HG03354 (cell line): ENCODE data around the gene PXK.

Experiments used
- ATAC-seq: cut with Tn5 transposase; IDR thresholded peaks from one replicate; pipeline ENCODE4 v1.9.1; 2021; ENCODE audit warnings: mild to moderate bottlenecking; ENCODE audit not compliant: unreplicated experiment, poor library complexity, severe bottlenecking

The PXK gene

GRCh38 chr3:58377168-58377567 is 44.5 kb downstream of the PXK start:
- no peak for ATAC-seq

- no peak for ATAC-seq
Observed at GRCh38 chr3:58377750-58378149, 45.1 kb downstream of the PXK start.

DNA sequence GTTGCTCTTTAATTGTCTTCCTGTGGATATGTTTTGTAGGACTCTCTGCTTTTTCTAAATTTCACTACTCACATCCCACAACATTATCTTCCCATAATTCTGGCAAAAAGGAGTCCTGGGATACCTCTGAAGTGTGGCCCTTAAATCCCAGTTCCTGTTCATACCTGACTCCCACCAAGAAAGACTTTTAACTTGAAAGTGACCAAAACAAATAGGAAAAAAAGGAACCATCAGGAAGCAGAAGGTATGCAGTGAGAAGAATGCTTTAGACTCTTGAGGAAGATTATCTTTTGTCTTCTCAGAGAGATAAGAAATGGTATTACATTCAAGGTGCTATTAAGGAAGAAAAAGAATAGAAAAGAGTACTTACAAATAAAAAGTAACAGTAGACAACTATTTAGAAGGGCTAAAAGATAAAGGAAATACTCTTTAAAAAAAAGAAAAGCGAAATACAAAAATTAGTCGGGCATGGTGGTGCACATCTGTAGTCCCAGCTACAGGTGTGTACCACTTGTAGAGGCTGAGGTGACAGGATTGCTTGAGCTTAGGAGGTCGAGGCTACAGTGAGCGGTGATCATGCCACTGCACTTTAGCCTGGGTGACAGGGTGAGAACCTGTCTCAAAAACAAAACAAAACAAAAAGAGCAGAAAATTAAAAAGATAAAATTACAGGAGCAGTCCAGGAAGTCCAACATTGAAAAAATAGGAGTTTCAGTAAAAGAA is 46.8 kb downstream of the PXK start:
- ATAC-seq = no peak

- no peak for ATAC-seq
Observed at GRCh38 chr3:58383476-58383875, 50.8 kb downstream of the PXK start.

GRCh38 chr3:58383904-58384303 is 51.2 kb downstream of the PXK start:
- ATAC-seq = no peak

- no peak for ATAC-seq
Observed at GRCh38 chr3:58384381-58385090, 51.8 kb downstream of the PXK start.

- no peak for ATAC-seq
Observed at GRCh38 chr3:58386626-58387365, 54.1 kb downstream of the PXK start.

DNA sequence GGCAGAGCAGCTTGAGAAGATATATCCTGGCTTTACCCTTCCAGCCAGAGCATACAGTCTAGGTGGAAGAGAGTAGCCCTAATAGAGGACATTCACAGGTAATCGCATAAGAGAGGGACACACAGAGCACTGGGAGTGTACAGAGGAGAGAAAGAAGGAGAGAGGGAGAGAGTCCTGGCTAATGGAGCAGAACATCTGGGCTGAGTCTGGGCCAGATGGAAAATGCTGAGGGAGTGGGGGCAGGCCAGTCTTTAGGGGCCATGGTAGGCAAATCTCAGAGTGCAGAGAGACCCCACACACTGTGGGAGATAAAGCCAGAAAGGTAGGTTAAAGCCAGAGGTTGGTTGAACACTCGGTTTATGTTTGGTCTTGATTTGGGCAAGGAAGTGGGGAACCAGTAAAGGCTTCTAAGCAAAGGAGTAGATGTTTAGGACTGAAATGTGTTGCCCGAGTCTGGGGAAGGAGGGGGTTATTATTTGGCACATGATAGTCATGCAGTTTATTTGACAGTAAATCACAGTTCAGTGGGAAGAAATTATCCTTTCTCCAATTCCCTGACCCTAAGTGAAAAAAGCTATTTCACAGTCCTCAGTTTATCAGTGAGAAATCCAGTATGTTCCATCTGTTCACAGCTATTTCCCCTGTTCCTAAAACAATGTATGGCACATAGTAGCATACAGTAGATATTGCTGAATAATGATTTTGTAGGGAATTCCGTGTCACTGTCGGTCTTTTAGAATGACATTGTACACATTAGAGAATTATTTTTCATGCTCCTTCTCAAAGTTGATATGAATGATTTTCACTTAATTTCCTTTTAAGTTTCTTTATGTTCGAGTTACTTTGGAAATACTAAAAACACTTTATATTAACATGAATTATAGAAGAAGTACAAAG is 55.2 kb downstream of the PXK start:
- no peak for ATAC-seq

DNA sequence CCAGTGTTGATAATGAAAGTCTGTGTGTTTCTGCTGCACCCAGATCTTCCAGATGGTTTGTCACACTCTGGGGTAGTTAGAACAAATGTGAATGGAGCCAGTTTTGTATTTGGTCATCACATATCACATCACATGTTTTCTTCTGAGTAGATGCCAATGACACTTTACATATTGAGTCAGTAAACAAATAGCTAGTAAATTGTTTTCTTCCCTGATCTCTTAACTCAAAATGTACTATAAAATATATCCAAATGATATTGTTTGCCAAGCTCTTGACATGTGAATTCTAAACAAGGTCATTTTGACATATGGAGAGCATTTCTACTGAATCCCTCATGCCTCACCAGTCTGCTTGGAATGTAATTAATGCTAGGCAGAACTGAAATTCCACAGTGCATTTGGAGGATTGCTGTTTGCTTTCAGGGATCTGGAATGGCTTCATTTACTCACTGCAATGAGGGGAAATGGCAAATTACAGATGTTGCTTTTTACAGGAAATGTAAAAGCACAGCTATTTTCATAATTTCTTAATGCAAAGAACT is 55.9 kb downstream of the PXK start:
- no peak for ATAC-seq

DNA sequence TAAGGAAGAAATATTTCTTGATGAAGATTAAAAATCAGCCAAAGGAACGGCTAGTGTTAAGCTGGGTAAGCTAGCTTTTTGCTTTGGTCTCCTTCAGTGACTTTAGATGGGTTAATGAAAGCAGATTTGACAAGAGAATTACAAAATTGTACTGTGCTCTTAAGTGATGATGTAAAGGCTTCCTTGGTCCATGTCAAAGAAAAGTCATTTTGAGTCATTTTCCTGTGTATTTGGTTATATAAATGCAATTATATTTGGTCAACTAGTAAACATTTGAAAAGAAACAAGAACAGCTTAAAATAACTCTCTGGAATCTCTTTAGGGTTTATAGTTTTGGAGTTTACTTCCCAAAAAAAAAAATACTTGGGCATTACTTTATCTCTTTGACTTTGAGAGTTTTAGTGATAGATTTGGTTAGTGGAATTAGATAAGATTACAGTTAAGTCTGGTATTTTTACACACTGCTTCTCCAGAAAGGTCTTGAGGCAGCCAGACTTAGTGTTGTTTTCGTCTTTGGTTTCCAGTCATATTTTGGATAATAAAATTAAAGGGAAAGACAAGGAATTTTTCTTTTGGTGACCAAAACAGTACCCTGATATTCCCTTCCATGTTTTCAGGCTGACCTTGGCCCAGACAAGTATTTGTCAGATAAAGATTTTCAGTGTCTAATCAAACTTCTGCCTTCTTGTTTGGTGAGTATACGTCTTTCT is 58.6 kb downstream of the PXK start:
- no peak for ATAC-seq

GRCh38 chr3:58392181-58392580 is 59.5 kb downstream of the PXK start:
- no peak for ATAC-seq

GRCh38 chr3:58394339-58394738 is 61.6 kb downstream of the PXK start:
- no peak for ATAC-seq

DNA sequence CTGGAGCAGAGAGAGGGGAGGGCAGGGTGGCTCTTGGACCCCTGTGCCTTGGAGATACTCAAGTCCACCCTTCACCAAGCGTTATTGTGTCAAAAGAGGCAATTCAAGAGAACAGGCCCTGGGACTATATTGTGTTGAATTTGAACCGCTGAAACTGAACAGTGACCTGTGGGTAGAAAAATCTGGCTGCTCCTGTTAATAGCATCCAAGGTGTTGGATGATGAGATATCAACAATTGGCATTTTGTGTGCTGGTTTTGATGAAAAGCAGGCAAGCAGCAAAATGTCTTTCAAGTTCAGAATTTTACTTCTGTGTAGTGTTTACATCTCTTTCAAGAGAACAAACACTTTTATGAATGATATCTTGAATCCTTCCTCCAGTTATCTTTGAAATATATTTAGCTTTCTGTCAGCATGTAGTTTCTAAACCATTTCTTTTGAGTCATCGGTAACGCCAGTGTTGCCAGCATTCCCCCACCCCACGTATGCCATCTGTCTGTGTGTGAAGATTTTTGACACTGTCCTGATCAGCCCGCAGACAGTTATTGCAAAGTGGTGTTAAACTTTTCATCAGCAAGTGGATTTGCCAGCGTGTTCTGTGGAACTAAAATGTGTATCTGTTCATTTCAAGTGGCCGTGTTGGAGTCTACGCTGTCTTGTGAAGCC is 66.1 kb downstream of the PXK start:
- ATAC-seq = no peak

GRCh38 chr3:58403513-58404109 is 70.9 kb downstream of the PXK start:
- ATAC-seq = no peak

DNA sequence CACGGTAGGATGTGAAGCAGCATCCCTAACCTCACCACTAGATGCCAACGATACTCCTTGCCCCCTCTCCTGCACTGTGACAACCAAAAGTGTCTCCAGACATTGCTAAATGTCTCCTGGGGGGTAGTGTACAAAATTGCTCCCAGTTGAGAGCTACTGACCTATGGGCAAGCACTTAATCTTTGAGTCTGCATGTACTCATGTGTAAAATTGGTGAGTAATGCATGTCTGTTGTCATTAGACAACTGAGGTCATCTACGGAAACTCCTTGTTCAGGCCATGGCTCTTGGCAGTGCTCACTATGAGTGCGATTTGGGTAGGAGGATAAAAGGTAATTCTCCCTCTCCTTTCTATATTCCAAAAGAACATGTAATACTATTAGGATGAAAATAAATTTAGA is 71.7 kb downstream of the PXK start:
- no peak for ATAC-seq

DNA sequence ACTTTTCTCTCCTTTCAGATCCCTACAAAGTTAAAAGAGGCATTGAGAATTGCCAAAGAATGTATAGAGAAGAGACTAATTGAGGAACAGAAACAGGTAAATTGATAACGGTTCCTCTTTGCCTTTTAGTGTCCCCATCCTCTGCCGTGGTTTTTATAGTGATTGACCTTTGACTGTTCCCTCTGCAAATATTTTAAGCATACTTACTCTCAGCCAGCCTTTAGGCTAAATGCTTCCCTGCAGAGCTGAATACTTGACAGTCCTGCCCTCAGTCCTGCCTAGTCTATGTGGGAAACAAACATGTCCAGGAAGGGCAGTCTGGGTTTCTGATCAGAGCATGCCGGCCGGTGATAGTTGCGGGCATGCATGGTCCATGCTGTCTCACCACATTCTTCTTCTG is 76.2 kb downstream of the PXK start:
- no peak for ATAC-seq

GRCh38 chr3:58409663-58410062 is 77.0 kb downstream of the PXK start:
- ATAC-seq = no peak

DNA sequence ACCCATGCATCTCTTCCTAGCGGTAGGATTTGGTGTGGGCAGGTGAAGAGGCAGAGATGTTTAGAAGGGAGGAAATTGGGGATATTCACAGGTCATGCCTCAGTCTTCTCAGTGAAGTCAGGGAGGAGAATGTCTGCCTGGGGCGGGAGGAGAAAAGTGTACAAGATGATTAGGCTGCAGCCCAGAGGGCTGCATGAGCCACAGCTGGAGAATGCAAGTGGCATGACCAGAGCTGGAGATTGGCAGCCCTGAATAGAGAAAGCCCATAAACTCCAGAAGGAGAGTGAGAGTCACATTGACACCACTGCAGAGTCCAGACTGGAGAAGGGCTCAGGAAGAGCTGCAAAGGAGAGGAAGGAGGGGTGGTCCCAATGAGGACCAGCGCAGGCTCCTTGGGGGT is 78.3 kb downstream of the PXK start:
- ATAC-seq = no peak
